A673 (cell line): ENCODE measurements around the gene CAPN9.

Experiments used
- EZH2 ChIP-seq: fragments of 200-600 bp; sonication (generic); IDR thresholded peaks from 2 replicates; pipeline ENCODE4 v1.6.1; 2017; ENCODE audit warnings: borderline replicate concordance, low read depth, mild to moderate bottlenecking, mixed read lengths, antibody characterized with exemption, low read length; ENCODE audit not compliant: poor library complexity, severe bottlenecking
- TF ChIP-seq, protein P1 (sequence below): fragments of 300-800, 200-600 bp; sonication (generic); conservative IDR thresholded peaks from 2 replicates; pipeline ENCODE4 v1.5.1; 2017; ENCODE audit warnings: low read depth, mild to moderate bottlenecking, antibody characterized with exemption, low read length, moderate library complexity, mixed read lengths

DNA sequence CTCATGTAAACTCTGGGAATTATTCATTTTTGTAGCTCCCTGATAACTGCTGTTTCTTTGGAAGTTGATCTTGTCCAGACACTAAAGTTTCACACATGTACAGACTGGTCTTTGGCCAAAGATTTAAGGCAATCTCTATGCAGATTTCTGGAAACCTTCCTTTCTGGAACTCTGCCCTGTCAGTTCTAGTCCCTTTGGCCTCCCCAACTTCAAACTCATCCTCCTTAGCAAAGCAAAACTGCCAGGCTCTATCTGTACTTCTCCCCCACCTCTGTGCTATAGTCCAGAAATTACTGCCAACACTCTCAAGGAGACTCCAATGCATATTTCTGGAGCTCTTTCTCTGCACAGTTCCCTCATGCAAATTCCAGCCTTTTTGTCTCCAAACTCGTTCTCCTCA, 84.6 kb downstream of the CAPN9 start:
- TF ChIP-seq, protein P1, sequence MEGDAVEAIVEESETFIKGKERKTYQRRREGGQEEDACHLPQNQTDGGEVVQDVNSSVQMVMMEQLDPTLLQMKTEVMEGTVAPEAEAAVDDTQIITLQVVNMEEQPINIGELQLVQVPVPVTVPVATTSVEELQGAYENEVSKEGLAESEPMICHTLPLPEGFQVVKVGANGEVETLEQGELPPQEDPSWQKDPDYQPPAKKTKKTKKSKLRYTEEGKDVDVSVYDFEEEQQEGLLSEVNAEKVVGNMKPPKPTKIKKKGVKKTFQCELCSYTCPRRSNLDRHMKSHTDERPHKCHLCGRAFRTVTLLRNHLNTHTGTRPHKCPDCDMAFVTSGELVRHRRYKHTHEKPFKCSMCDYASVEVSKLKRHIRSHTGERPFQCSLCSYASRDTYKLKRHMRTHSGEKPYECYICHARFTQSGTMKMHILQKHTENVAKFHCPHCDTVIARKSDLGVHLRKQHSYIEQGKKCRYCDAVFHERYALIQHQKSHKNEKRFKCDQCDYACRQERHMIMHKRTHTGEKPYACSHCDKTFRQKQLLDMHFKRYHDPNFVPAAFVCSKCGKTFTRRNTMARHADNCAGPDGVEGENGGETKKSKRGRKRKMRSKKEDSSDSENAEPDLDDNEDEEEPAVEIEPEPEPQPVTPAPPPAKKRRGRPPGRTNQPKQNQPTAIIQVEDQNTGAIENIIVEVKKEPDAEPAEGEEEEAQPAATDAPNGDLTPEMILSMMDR, result no peak
- no peak for TF ChIP-seq EZH2
